HepG2 (cell line): ENCODE measurements around the gene METTL2A. TPM values are rescaled to one million over a fixed set of nuclear protein-coding genes. Genes with fewer than 3 reads are reported as not detected.
"Not testable (repeated sequence)": the region's sequence is repeated elsewhere in the genome, so short reads cannot be mapped to it uniquely, and the experiment has no call there.

Source experiments
- ATAC-seq: fragments of 200-7000 bp; cut with Tn5 transposase; 3 replicates; pipeline ENCODE4 v1.9.1; 2020; ENCODE audit warnings: mild to moderate bottlenecking, moderate library complexity
- BruUV-seq: library from RNA; stranded (reverse); fragments of 400-500 nt; replicated peaks from 2 replicates; lab custom pipeline; 2021; lab: Mats Ljungman, UMichigan
- CTCF ChIA-PET: fragments of 300-600 bp; formaldehyde crosslinking; extraction: SDS; loops from one replicate; lab custom pipeline; 2021; ENCODE audit warnings: low total read pairs, inconsistent platforms, low intra/inter-chr PET ratio; lab: Yijun Ruan, JAX
- POLR2A ChIA-PET: fragments of 350-600 bp; sonication (Branson Sonifier 250); formaldehyde crosslinking; loops from one replicate; lab custom pipeline; 2020; ENCODE audit warnings: antibody characterized with exemption, inconsistent platforms; lab: Yijun Ruan, JAX
- DNase-seq: peaks from one replicate; pipeline ENCODE4 v3.0.0-alpha.2; 2015; ENCODE audit warnings: low spot score
- FAIRE-seq: peaks from 3 replicates; lab custom pipeline; 2011; peaks lifted over from hg19 to GRCh38; lab: Jason Lieb, UNC
- H2AFZ ChIP-seq: one replicate; pipeline ENCODE4 v1.6.1; 2011; ENCODE audit warnings: low read length, inconsistent platforms
- H3K27ac ChIP-seq: fragments of 300-600 bp; 3 replicates; pipeline ENCODE4 v1.8.0; 2011; ENCODE audit warnings: mixed run types, mild to moderate bottlenecking, mixed read lengths, low read length, inconsistent platforms; ENCODE audit not compliant: insufficient read depth; ENCODE audit errors: extremely low read length
- H3K27me3 ChIP-seq, 2 experiments: fragments of 200-600 bp in 1 of 2; 2 replicates in 1 of 2; 3 replicates in 1 of 2; pipeline versions ENCODE4 v1.6.0 to v1.8.0; 2011; ENCODE audit warnings: low read length in 2 of 2, mild to moderate bottlenecking in 2 of 2, moderate library complexity in 2 of 2, inconsistent platforms in 1 of 2; ENCODE audit not compliant: insufficient read depth in 2 of 2, control insufficient read depth in 1 of 2
- H3K36me3 ChIP-seq, 2 experiments: fragments of 200-600 bp in 1 of 2; replicated peaks in 1 of 2; 2 replicates in 1 of 2; 3 replicates in 1 of 2; pipeline versions ENCODE4 v1.5.1 to v1.8.0; 2011; ENCODE audit warnings: low read length in 2 of 2, inconsistent platforms in 1 of 2; ENCODE audit not compliant: insufficient read depth in 2 of 2, control insufficient read depth in 1 of 2
- H3K4me1 ChIP-seq: 2 replicates; pipeline ENCODE4 v1.5.1; 2012; ENCODE audit warnings: low read length, inconsistent platforms; ENCODE audit not compliant: insufficient read depth
- H3K4me2 ChIP-seq: 2 replicates; pipeline ENCODE4 v1.6.0; 2011; ENCODE audit warnings: low read depth, low read length, inconsistent platforms
- H3K4me3 ChIP-seq, 3 experiments: fragments of 200-600 bp in 1 of 3; sonication (generic), shearing (Covaris generic) in 1 of 3; replicated peaks in 1 of 3; 2 replicates each; pipeline ENCODE4 v1.5.1; 2011 to 2016; ENCODE audit warnings: low read length in 3 of 3, inconsistent platforms in 2 of 3, low read depth in 2 of 3, mild to moderate bottlenecking in 2 of 3, control low read depth in 1 of 3, mixed read lengths in 1 of 3; ENCODE audit not compliant: insufficient read depth in 1 of 3
- H3K79me2 ChIP-seq: one replicate; pipeline ENCODE4 v1.6.1; 2011; ENCODE audit warnings: low read length, inconsistent platforms; ENCODE audit not compliant: insufficient read depth
- H3K9ac ChIP-seq: 2 replicates; pipeline ENCODE4 v1.6.0; 2011; ENCODE audit warnings: mild to moderate bottlenecking, low read depth, low read length, inconsistent platforms; ENCODE audit not compliant: insufficient read depth
- H3K9me3 ChIP-seq: 2 replicates; pipeline ENCODE4 v1.5.1; 2012; ENCODE audit warnings: mild to moderate bottlenecking, low read length
- H4K20me1 ChIP-seq: 2 replicates; pipeline ENCODE4 v1.6.0; 2011; ENCODE audit warnings: inconsistent platforms, mild to moderate bottlenecking, low read length, moderate library complexity; ENCODE audit not compliant: insufficient read depth
- ZKSCAN8 ChIP-seq: IDR thresholded peaks from 2 replicates; pipeline ENCODE4 v1.6.1; 2016; ENCODE audit warnings: borderline replicate concordance, missing genetic modification reagents, missing compliant biosample characterization
- WGBS: methylation state at CpG from one replicate; pipeline ENCODE4 v1.1.6; 2017; ENCODE audit warnings: low lambda C conversion rate; 5-methylcytosine and 5-hydroxymethylcytosine counted together
- in situ Hi-C: cut with HindIII; loops from 2 replicates; pipeline ENCODE4 v1.10.0; 2017; ENCODE audit warnings: low pct_unique_long_range_greater_than_20kb; ENCODE audit not compliant: extremely low pct_ligation_motif_present
- intact Hi-C: fragments of 100-400 bp; cut with micrococcal nuclease; formaldehyde crosslinking; loops from one replicate; pipeline ENCODE4 v1.10.0; 2022; ENCODE audit not compliant: unreplicated experiment
- polyA plus RNA-seq, 8 experiments: library from polyadenylated mRNA; depleted of rRNA in 3 of 8; stranded (reverse) in 7 of 8; unstranded in 1 of 8; fragments of >200 nt; fragmentation: Illumina TruSeq in 4 of 8; extraction: Trizol in 4 of 8; gene quantifications; 2 replicates each; pipeline versions ENCODE4 v1.2.1 to v1.2.3, GENCODE V29; 2011 to 2016; ENCODE audit warnings: low read depth in 4 of 8, missing spikeins in 1 of 8, mixed read lengths in 1 of 8; ENCODE audit not compliant: insufficient read depth in 1 of 8
- total RNA-seq, 5 experiments: library from RNA; depleted of rRNA; stranded (reverse); fragments of >200 nt; fragmentation: Illumina TruSeq; extraction: Trizol; gene quantifications; 2 replicates each; pipeline ENCODE4 v1.2.3, GENCODE V29; 2016; ENCODE audit warnings: low read depth in 1 of 5

The METTL2A gene
- total and polyA plus RNA-seq, 2 of the 13 experiments (the other 11 are each of a cell fraction or from before 2014, with no cell fraction given): 15.6 to 32.3 TPM

GRCh38 chr17:62482553-62482952, 58.9 kb downstream of the METTL2A start:
- H3K27ac ChIP-seq, H2AFZ ChIP-seq, BruUV-seq, H3K27me3 ChIP-seq, H3K9ac ChIP-seq, in situ Hi-C loops, FAIRE-seq, ATAC-seq, CTCF ChIA-PET, intact Hi-C loops, H3K9me3 ChIP-seq, DNase-seq, H3K4me3 ChIP-seq, POLR2A ChIA-PET: not testable (repeated sequence)
- peaks cover 29% of the 10 kb centered on the region for H3K4me1 ChIP-seq
- WGBS: 95% methylated on average over 3 of the region's 3 CpGs
- H3K36me3 ChIP-seq: peaks cover 0 to 11% of the 10 kb centered on the region in 2 experiments; a peak in 2 of 5 replicates
- peak overlapping the region; percentile 7; the same call in 1 of the 2 replicates for H3K4me2 ChIP-seq
- TF ChIP-seq ZKSCAN8 (CRISPR knock-in tag): peak; percentile 94
- peaks cover 61% of the 10 kb centered on the region for H3K79me2 ChIP-seq
- peaks cover 25% of the 10 kb centered on the region for H4K20me1 ChIP-seq

- in situ Hi-C loops, H3K27me3 ChIP-seq, H3K4me2 ChIP-seq, CTCF ChIA-PET, H3K9ac ChIP-seq, H2AFZ ChIP-seq, BruUV-seq, DNase-seq, H3K4me1 ChIP-seq, H3K4me3 ChIP-seq, FAIRE-seq, intact Hi-C loops, H3K9me3 ChIP-seq, ATAC-seq, POLR2A ChIA-PET, H3K27ac ChIP-seq: not testable (repeated sequence)
- WGBS: 100% methylated on average over 1 of the region's 1 CpG
- Histone ChIP-seq H3K36me3 (peaks cover 2 to 23% of the 10 kb centered on the region in 2 experiments; a peak in 3 of 5 replicates), H4K20me1 (peaks cover 16% of the 10 kb centered on the region), H3K79me2 (peaks cover 76% of the 10 kb centered on the region)
Measured at GRCh38 chr17:62490990-62491389, 67.3 kb downstream of the METTL2A start.

GRCh38 chr17:62493049-62493655, 69.5 kb downstream of the METTL2A start:
- in situ Hi-C loops, H3K4me3 ChIP-seq, H3K27ac ChIP-seq, H2AFZ ChIP-seq, DNase-seq, H3K9me3 ChIP-seq, POLR2A ChIA-PET, ATAC-seq, H3K27me3 ChIP-seq, intact Hi-C loops, BruUV-seq, FAIRE-seq, H3K4me2 ChIP-seq, CTCF ChIA-PET, H3K9ac ChIP-seq: not testable (repeated sequence)
- Histone ChIP-seq H3K4me1 (peaks cover 11% of the 10 kb centered on the region), H4K20me1 (peaks cover 16% of the 10 kb centered on the region), H3K79me2 (peaks cover 77% of the 10 kb centered on the region), H3K36me3 (peaks cover 3 to 13% of the 10 kb centered on the region in 2 experiments; a peak in 4 of 5 replicates)
- WGBS: 92% methylated on average over 5 of the region's 5 CpGs

- H2AFZ ChIP-seq, H3K9ac ChIP-seq, H3K4me2 ChIP-seq, BruUV-seq, H3K27ac ChIP-seq, intact Hi-C loops, H3K27me3 ChIP-seq, H3K4me3 ChIP-seq, ATAC-seq, POLR2A ChIA-PET, CTCF ChIA-PET, FAIRE-seq, in situ Hi-C loops, H3K9me3 ChIP-seq, DNase-seq: not testable (repeated sequence)
- H3K79me2 ChIP-seq: peaks cover 78% of the 10 kb centered on the region
- peaks cover 11% of the 10 kb centered on the region for H3K4me1 ChIP-seq
- 98% methylated on average over 7 of the region's 7 CpGs for WGBS
- H4K20me1 ChIP-seq: peaks cover 16% of the 10 kb centered on the region; the same call in 1 of the 2 replicates
- peaks cover 3 to 11% of the 10 kb centered on the region in 2 experiments; a peak in 4 of 5 replicates for H3K36me3 ChIP-seq
Measured at GRCh38 chr17:62494073-62494472, 70.4 kb downstream of the METTL2A start.
